ENCODE data around the gene VPS52. TPM values are rescaled to one million over a fixed set of nuclear protein-coding genes. Genes with fewer than 3 reads are reported as not detected.
A peak's percentile ranks its signal among the peaks of the same experiment; 100 is the strongest.

VPS52 gene
- total and polyA plus RNA-seq, 2 experiments from 2014 or later: 37.1 to 64.8 TPM

DNA sequence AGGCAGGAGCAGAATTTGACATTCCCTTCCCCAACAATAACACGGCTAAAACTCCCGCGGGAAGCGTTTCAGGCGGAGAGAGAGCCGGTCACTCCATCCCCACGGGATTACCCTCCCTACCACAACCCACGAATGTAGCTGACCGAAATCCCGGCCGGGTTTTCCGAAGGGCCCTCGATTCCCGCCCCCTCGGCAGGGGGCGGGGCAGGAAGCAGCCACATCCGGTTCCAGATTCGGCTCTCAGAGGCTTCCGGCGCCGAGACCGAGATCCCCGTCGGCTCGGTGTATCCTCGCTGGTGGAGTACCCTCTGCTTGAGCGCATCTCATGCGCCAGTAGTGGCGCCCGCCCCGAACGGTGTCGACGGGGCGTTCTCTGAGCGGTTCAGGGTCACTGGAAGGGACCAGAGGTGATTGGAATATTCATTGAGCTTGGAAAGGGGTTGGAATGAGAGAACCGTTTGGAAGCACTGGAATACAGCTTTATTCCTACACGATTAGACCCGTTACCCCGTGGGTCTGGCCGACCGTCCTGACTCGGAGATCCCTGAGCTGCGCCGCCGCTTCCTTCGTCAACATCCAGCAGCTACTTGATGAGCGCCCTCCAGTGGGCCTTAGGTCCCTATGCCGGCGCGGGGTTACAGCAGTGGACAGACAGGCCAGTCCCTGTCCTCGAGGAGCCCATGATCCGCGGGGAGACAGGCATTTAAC, 27.7 kb upstream of the VPS52 start:
- H3K4me3 ChIP-seq: peak overlapping the region; percentile 97
- peaks cover 3% of the 10 kb centered on the region for H3K4me1 ChIP-seq (ENCODE audit: low read depth)
- H3K27me3 ChIP-seq: no peaks in the 10 kb centered on the region
- H3K9me3 ChIP-seq (ENCODE audit: low read depth): no peaks in the 10 kb centered on the region
- peaks cover 5% of the 10 kb centered on the region for H3K36me3 ChIP-seq
- peak; percentile 93 to 96 for DNase-seq (ENCODE audit: low read depth in 1 of 2, low spot score in 1 of 2)
- peak overlapping the region; percentile 95 for H3K27ac ChIP-seq
- TF ChIP-seq, protein P1, sequence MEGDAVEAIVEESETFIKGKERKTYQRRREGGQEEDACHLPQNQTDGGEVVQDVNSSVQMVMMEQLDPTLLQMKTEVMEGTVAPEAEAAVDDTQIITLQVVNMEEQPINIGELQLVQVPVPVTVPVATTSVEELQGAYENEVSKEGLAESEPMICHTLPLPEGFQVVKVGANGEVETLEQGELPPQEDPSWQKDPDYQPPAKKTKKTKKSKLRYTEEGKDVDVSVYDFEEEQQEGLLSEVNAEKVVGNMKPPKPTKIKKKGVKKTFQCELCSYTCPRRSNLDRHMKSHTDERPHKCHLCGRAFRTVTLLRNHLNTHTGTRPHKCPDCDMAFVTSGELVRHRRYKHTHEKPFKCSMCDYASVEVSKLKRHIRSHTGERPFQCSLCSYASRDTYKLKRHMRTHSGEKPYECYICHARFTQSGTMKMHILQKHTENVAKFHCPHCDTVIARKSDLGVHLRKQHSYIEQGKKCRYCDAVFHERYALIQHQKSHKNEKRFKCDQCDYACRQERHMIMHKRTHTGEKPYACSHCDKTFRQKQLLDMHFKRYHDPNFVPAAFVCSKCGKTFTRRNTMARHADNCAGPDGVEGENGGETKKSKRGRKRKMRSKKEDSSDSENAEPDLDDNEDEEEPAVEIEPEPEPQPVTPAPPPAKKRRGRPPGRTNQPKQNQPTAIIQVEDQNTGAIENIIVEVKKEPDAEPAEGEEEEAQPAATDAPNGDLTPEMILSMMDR (IDR thresholded peaks at IDR 0.05; ENCODE audit: low read depth, low read length): peak; percentile 85

DNA sequence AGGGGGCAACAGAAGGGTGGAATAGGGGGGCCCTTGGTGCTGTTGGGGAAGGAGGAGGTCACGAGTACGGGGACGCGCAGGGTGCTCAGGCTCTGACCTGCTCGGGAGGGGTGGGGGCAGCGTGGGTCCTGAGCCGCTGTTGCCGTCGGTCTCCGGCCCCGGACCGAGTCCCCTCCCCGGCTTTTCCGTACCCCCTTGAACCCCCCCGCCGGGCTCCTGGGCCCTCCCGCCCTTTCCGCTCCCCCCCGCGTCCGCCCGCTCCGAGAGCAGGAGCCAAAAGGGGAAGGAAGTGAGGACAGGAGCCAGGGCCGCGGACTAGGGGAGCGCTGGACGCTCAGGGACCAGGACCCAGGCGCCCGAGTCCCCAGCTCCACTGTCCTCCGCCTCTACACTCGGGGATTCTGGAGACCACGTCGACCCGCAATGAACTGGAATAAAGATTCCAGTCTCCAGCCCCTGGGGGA, 27.1 kb upstream of the VPS52 start, which contains the start of gene RGL2:
TSS of gene RGL2 (minus strand) at position 170 of the 464 bp plus-strand sequence. CDS start 332 bp downstream, outside the sequence.
- Histone ChIP-seq H3K4me3 (peak within 1 kb of the TSS; percentile 97), H3K27me3 (no peaks in the 10 kb centered on the region), H3K36me3 (peaks cover 7% of the 10 kb centered on the region), H3K4me1 (ENCODE audit: low read depth) (peaks cover 3% of the 10 kb centered on the region), H3K9me3 (ENCODE audit: low read depth) (no peaks in the 10 kb centered on the region), H3K27ac (peak within 1 kb of the TSS; percentile 95)
- TF ChIP-seq, protein P1 (IDR thresholded peaks at IDR 0.05; ENCODE audit: low read depth, low read length): no peak
- DNase-seq (ENCODE audit: low read depth in 1 of 2, low spot score in 1 of 2): peak; percentile 63 to 75

DNA sequence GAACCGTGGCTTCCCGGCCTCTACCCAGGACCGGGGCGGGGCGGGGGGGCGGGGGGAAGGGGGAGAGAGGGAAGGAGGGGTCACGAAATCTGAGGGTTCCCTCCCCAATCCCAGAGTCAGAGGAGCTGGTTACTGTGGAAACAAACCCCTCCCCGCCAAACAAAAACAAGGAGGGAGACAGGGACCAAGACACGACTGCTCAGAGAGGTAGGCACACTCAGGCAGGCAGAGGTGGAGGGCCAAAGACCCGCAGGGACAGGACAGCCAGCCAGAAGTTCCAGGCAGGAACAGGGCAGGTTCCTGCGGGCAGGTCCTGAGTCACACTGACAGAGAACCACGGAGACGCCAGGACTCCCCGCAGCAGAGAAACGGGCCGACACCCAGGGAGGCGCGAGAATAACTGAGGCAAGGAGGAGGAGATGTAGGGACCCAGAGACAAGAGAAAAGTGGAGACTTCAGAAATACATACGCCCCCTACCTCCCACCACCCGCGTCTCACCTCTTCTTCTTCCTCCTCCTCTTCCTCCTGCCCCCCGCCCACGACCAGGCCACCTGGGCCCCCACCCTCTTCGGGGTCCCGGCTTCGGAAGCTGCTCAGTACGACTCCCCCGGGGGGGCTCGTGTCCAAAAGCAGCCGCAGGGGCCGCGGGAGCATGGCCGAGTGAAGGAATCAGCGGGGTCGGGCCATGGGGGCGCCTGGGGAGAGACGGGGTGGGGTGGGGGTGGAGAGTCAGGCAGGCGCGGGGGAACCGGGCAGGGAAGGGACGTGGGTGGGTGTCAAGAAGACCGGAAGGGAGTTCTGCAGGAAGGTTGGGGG, 26.5 kb upstream of the VPS52 start:
- no peaks in the 10 kb centered on the region for H3K9me3 ChIP-seq (ENCODE audit: low read depth)
- TF ChIP-seq, protein P1 (IDR thresholded peaks at IDR 0.05; ENCODE audit: low read depth, low read length): no peak
- peaks cover 3% of the 10 kb centered on the region for H3K4me1 ChIP-seq (ENCODE audit: low read depth)
- peak overlapping the region; percentile 95 for H3K27ac ChIP-seq
- H3K4me3 ChIP-seq: peak overlapping the region; percentile 97
- H3K36me3 ChIP-seq: peaks cover 7% of the 10 kb centered on the region
- peak; percentile 42 to 87 for DNase-seq (ENCODE audit: low read depth in 1 of 2, low spot score in 1 of 2)
- H3K27me3 ChIP-seq: no peaks in the 10 kb centered on the region

GRCh38 chr6:33297406-33297955, 25.8 kb upstream of the VPS52 start:
- H3K27me3 ChIP-seq: no peaks in the 10 kb centered on the region
- TF ChIP-seq, protein P1 (IDR thresholded peaks at IDR 0.05; ENCODE audit: low read depth, low read length): no peak
- H3K4me3 ChIP-seq: peak overlapping the region; percentile 97
- no peaks in the 10 kb centered on the region for H3K9me3 ChIP-seq (ENCODE audit: low read depth)
- H3K4me1 ChIP-seq (ENCODE audit: low read depth): peaks cover 3% of the 10 kb centered on the region
- H3K36me3 ChIP-seq: peaks cover 7% of the 10 kb centered on the region
- peak in 1 of 2 donors; percentile 42 for DNase-seq (ENCODE audit: low read depth in 1 of 2, low spot score in 1 of 2)
- no peak overlapping the region for H3K27ac ChIP-seq

- no peaks in the 10 kb centered on the region for H3K9me3 ChIP-seq (ENCODE audit: low read depth)
- H3K36me3 ChIP-seq: peaks cover 8% of the 10 kb centered on the region
- peaks cover 3% of the 10 kb centered on the region for H3K4me1 ChIP-seq (ENCODE audit: low read depth)
- H3K27ac ChIP-seq: no peak overlapping the region
- DNase-seq (ENCODE audit: low read depth in 1 of 2, low spot score in 1 of 2): no peak
- TF ChIP-seq, protein P1 (IDR thresholded peaks at IDR 0.05; ENCODE audit: low read depth, low read length): no peak
- H3K27me3 ChIP-seq: no peaks in the 10 kb centered on the region
- H3K4me3 ChIP-seq: peak overlapping the region; percentile 97
Observed at GRCh38 chr6:33296797-33297405, 25.2 kb upstream of the VPS52 start.
